GM18517 (cell line): ENCODE measurements around the gene NAIF1.

Source experiments
- ATAC-seq: cut with Tn5 transposase; IDR thresholded peaks from one replicate; pipeline ENCODE4 v1.9.1; 2021; ENCODE audit warnings: mild to moderate bottlenecking, moderate library complexity; ENCODE audit not compliant: unreplicated experiment

NAIF1 gene

GRCh38 chr9:128102861-128103588, 35.9 kb upstream of the NAIF1 start:
- no peak for ATAC-seq

- ATAC-seq, result no peak
Observed at GRCh38 chr9:128102196-128102595, 35.1 kb upstream of the NAIF1 start.

- ATAC-seq, result no peak
Observed at GRCh38 chr9:128101690-128102089, 34.6 kb upstream of the NAIF1 start.

- ATAC-seq, result no peak
Observed at GRCh38 chr9:128101231-128101661, 34.1 kb upstream of the NAIF1 start.

- no peak for ATAC-seq
Observed at GRCh38 chr9:128100581-128100980, 33.5 kb upstream of the NAIF1 start.

- no peak for ATAC-seq
Observed at GRCh38 chr9:128099932-128100491, 32.9 kb upstream of the NAIF1 start.

GRCh38 chr9:128099231-128099931, 32.3 kb upstream of the NAIF1 start:
- no peak for ATAC-seq

GRCh38 chr9:128098297-128099230, 31.4 kb upstream of the NAIF1 start:
- no peak for ATAC-seq

GRCh38 chr9:128097543-128098296, 30.6 kb upstream of the NAIF1 start:
- no peak for ATAC-seq

- ATAC-seq, result no peak
Observed at GRCh38 chr9:128096616-128097536, 29.8 kb upstream of the NAIF1 start.

- ATAC-seq, result no peak
Observed at GRCh38 chr9:128094950-128095544, 27.9 kb upstream of the NAIF1 start.

- ATAC-seq, result peak; percentile 71
Observed at GRCh38 chr9:128094166-128094949, 27.2 kb upstream of the NAIF1 start.

- no peak for ATAC-seq
Observed at GRCh38 chr9:128093011-128093410, 25.9 kb upstream of the NAIF1 start.

- ATAC-seq, result no peak
Observed at GRCh38 chr9:128092199-128092977, 25.3 kb upstream of the NAIF1 start.

GRCh38 chr9:128091571-128091970, 24.5 kb upstream of the NAIF1 start:
- no peak for ATAC-seq

- no peak for ATAC-seq
Observed at GRCh38 chr9:128091144-128091543, 24.0 kb upstream of the NAIF1 start.

GRCh38 chr9:128089299-128089698, 22.2 kb upstream of the NAIF1 start:
- no peak for ATAC-seq
